ENCODE data around the gene JAK1.

DNA sequence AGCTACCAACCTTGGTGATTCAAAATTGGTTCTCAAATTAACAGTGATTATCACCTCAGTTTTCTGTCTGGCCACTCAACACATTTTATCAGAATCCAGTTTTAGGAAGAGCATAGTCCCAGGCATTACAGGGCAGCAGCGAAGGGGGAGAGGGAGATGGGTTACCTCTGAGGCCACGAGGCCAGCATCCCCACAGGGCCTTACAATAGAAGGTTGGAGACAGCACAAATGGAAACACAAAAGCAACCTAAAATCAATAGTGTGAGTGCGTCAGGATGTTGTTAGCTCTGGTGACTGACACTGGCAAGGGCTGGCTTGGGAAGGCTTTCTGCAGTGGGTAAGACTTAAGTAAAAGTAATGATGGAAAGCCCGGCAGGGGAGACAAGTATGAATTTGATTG is 79.5 kb downstream of the JAK1 start:
- TF ChIP-seq POLR2A (IDR thresholded peaks at IDR 0.05): no peak
- TF ChIP-seq CTCF (IDR thresholded peaks at IDR 0.05): no peak
